Measurements from ENCODE around the gene GATM.

Gene GATM

DNA sequence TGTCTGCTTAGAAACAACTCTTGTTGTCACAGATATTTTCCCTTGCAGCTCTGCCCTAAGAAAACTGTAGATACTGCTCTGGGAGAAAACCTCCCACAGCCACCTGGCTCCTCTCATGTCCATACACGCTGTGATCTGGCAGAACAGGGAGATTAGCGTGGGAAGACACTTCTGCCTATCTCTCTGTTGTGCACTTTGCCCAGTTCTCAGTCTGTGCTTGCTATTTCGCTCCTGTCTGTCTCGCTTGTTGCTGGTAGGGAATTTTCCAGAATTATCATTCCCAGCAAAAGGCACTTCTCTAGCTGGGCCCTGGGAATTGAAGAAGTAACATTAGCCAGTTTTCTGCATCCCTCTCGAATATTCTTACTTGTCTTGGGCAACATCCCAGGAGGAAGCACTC lies 8.1 kb upstream of the GATM start:
- H3K4me1 ChIP-seq (ENCODE audit: control insufficient read depth, low read depth, low read length) = no peaks in the 10 kb centered on the region
- H3K27ac ChIP-seq (ENCODE audit: low read length) = no peak overlapping the region
- H3K27me3 ChIP-seq (ENCODE audit: control insufficient read depth, insufficient read depth, low read length) = peaks cover 9% of the 10 kb centered on the region
- H3K9ac ChIP-seq (ENCODE audit: low read length) = no peak overlapping the region
- no peak overlapping the region for H3K4me3 ChIP-seq (ENCODE audit: low read length)
- H3K36me3 ChIP-seq (ENCODE audit: control insufficient read depth, low read depth, low read length) = no peaks in the 10 kb centered on the region
- H3K9me3 ChIP-seq (ENCODE audit: control insufficient read depth, low read depth, low read length) = no peaks in the 10 kb centered on the region

GRCh38 chr15:45385590-45385989 lies 7.2 kb upstream of the GATM start:
- Histone ChIP-seq H3K9ac (ENCODE audit: low read length) (no peak overlapping the region), H3K9me3 (ENCODE audit: control insufficient read depth, low read depth, low read length) (no peaks in the 10 kb centered on the region), H3K36me3 (ENCODE audit: control insufficient read depth, low read depth, low read length) (no peaks in the 10 kb centered on the region), H3K27ac (ENCODE audit: low read length) (no peak overlapping the region), H3K27me3 (ENCODE audit: control insufficient read depth, insufficient read depth, low read length) (peaks cover 17% of the 10 kb centered on the region), H3K4me1 (ENCODE audit: control insufficient read depth, low read depth, low read length) (no peaks in the 10 kb centered on the region), H3K4me3 (ENCODE audit: low read length) (no peak overlapping the region)

DNA sequence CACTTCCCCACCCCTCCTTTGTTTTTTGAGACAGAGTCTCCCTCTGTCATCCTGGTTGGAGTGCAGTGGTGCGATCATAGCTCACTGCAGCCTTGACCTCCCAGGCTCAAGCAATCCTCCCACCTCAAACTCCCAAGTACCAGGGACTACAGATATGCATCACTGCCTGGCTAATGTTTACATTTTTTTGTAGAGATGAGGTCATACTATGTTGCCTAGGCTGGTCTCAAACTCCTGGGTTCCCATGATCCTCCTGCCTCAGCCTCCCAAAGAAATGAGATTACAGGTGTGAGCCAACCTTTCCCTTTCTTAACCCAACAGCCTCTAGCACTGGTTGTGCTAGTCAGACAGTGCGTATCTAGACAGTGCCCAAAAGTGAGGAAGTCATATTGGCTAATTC lies 6.4 kb upstream of the GATM start:
- no peaks in the 10 kb centered on the region for H3K4me1 ChIP-seq (ENCODE audit: control insufficient read depth, low read depth, low read length)
- H3K36me3 ChIP-seq (ENCODE audit: control insufficient read depth, low read depth, low read length) = no peaks in the 10 kb centered on the region
- no peaks in the 10 kb centered on the region for H3K9me3 ChIP-seq (ENCODE audit: control insufficient read depth, low read depth, low read length)
- H3K27ac ChIP-seq (ENCODE audit: low read length) = no peak overlapping the region
- peaks cover 22% of the 10 kb centered on the region for H3K27me3 ChIP-seq (ENCODE audit: control insufficient read depth, insufficient read depth, low read length)
- no peak overlapping the region for H3K4me3 ChIP-seq (ENCODE audit: low read length)
- H3K9ac ChIP-seq (ENCODE audit: low read length) = no peak overlapping the region

DNA sequence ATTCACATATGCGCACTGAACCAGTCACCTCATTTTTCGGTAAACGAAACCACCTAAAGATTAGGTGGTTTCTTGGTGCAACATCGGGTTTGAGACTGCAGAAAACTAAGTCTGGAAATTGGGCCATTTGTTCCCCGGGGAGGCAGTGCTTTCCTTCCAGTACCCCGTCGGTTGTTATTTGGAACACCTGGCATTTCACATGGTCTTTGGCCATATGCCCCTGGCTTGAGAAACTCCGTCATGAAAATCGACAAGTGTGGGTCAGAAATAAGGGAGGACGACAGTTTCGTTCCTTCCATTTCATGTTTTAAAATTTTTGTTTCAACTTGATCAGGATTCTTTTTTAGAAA lies 544 bp upstream of the GATM start:
- Histone ChIP-seq H3K4me3 (ENCODE audit: low read length) (peak overlapping the region; percentile 82), H3K27ac (ENCODE audit: low read length) (no peak overlapping the region), H3K4me1 (ENCODE audit: control insufficient read depth, low read depth, low read length) (no peaks in the 10 kb centered on the region), H3K9ac (ENCODE audit: low read length) (no peak overlapping the region), H3K27me3 (ENCODE audit: control insufficient read depth, insufficient read depth, low read length) (peaks cover 60% of the 10 kb centered on the region), H3K9me3 (ENCODE audit: control insufficient read depth, low read depth, low read length) (no peaks in the 10 kb centered on the region), H3K36me3 (ENCODE audit: control insufficient read depth, low read depth, low read length) (no peaks in the 10 kb centered on the region)

DNA sequence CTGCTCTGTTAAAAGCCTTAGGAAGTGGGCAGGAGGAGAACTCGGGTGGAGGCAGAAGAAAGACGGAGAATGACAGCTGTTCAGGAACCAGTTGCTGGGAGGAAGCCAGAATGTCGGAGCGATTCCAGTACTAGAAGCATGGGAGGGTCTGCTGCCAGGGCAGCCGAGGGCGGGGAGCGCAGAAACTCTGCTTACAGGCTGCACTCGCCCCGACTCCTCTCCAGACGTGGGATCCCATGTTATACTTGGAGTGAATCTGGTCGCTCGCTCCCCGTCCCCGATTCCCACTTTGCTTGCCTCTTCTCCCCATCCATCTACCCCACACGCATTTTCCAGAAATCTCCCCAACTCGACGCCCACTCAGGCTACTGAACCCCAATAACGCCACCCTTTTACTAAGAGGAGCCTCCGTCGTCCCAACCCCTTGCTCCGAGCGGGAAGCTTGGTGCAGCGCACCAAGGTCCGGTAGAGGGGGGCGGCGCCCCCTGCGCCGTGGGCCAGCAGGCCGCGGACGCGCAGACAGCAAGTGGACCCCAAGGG lies 665 bp downstream of the GATM start:
- Histone ChIP-seq H3K4me3 (ENCODE audit: low read length) (peak overlapping the region; percentile 82), H3K27ac (ENCODE audit: low read length) (no peak overlapping the region), H3K4me1 (ENCODE audit: control insufficient read depth, low read depth, low read length) (no peaks in the 10 kb centered on the region), H3K9ac (ENCODE audit: low read length) (peak overlapping the region; percentile 60), H3K27me3 (ENCODE audit: control insufficient read depth, insufficient read depth, low read length) (peaks cover 60% of the 10 kb centered on the region), H3K36me3 (ENCODE audit: control insufficient read depth, low read depth, low read length) (no peaks in the 10 kb centered on the region), H3K9me3 (ENCODE audit: control insufficient read depth, low read depth, low read length) (no peaks in the 10 kb centered on the region)

GRCh38 chr15:45376967-45377608 lies 1.3 kb downstream of the GATM start:
- H3K9ac ChIP-seq (ENCODE audit: low read length) = peak overlapping the region; percentile 60
- peaks cover 5% of the 10 kb centered on the region for H3K4me1 ChIP-seq (ENCODE audit: control insufficient read depth, low read depth, low read length)
- peaks cover 60% of the 10 kb centered on the region for H3K27me3 ChIP-seq (ENCODE audit: control insufficient read depth, insufficient read depth, low read length)
- H3K4me3 ChIP-seq (ENCODE audit: low read length) = peak overlapping the region; percentile 82
- H3K36me3 ChIP-seq (ENCODE audit: control insufficient read depth, low read depth, low read length) = no peaks in the 10 kb centered on the region
- no peak overlapping the region for H3K27ac ChIP-seq (ENCODE audit: low read length)
- no peaks in the 10 kb centered on the region for H3K9me3 ChIP-seq (ENCODE audit: control insufficient read depth, low read depth, low read length)

DNA sequence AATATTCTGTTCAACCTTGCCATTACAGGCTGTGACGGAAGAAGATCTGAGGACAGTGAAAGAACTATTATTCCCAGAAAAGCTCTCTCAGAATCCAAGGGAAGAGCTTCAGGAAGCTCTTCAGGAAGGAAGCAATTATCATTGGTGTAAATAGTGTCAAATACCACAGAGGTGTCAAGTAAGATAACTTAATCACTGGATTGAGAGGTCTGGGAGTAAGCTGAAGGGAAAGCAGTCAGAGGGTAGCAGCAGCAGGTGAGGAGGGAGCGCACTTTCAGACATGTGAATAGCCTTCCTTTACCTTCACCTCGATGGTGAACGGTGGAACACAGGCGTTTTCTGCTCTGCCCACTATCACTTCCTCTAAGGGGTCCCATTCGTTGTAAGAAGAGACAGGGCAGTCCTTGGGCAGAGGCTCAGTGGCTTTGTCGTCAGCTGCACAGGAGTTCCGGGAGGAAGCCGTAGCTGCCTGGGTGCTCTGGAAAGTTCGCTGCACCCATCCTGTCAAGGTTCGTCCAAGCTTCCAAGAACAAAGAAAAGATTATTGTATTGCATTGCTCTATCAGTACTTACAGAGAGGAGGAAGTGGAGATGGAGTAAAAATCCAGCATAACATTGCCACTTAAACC lies 1.9 kb downstream of the GATM start:
- H3K4me3 ChIP-seq (ENCODE audit: low read length) = no peak overlapping the region
- peaks cover 10% of the 10 kb centered on the region for H3K4me1 ChIP-seq (ENCODE audit: control insufficient read depth, low read depth, low read length)
- H3K9me3 ChIP-seq (ENCODE audit: control insufficient read depth, low read depth, low read length) = no peaks in the 10 kb centered on the region
- no peak overlapping the region for H3K27ac ChIP-seq (ENCODE audit: low read length)
- H3K36me3 ChIP-seq (ENCODE audit: control insufficient read depth, low read depth, low read length) = no peaks in the 10 kb centered on the region
- H3K9ac ChIP-seq (ENCODE audit: low read length) = no peak overlapping the region
- peaks cover 57% of the 10 kb centered on the region for H3K27me3 ChIP-seq (ENCODE audit: control insufficient read depth, insufficient read depth, low read length)

DNA sequence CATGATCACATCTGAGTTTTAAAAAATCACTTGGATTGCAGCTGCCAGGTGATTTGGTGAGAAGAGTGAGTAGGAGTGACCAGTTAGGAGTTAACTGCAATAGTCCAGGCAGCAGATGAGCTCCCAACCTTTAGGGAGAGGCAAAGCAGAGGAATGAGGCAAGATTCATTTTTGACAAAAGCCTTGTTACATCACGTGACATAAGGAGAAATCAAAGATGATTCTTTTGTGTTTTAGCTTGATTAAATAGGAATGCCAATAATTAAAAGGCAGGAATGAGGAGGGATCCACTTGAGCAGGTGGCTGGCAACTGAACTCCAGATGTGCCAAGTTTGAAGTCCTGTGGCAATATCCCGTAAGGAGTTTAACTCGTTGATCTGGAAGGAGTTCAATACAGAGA lies 2.5 kb downstream of the GATM start:
- Histone ChIP-seq H3K9me3 (ENCODE audit: control insufficient read depth, low read depth, low read length) (no peaks in the 10 kb centered on the region), H3K36me3 (ENCODE audit: control insufficient read depth, low read depth, low read length) (no peaks in the 10 kb centered on the region), H3K4me1 (ENCODE audit: control insufficient read depth, low read depth, low read length) (peaks cover 10% of the 10 kb centered on the region), H3K4me3 (ENCODE audit: low read length) (no peak overlapping the region), H3K9ac (ENCODE audit: low read length) (no peak overlapping the region), H3K27me3 (ENCODE audit: control insufficient read depth, insufficient read depth, low read length) (peaks cover 51% of the 10 kb centered on the region), H3K27ac (ENCODE audit: low read length) (no peak overlapping the region)

GRCh38 chr15:45373976-45374375 lies 4.4 kb downstream of the GATM start:
- H3K4me3 ChIP-seq (ENCODE audit: low read length) = no peak overlapping the region
- H3K9me3 ChIP-seq (ENCODE audit: control insufficient read depth, low read depth, low read length) = no peaks in the 10 kb centered on the region
- no peak overlapping the region for H3K9ac ChIP-seq (ENCODE audit: low read length)
- peaks cover 36% of the 10 kb centered on the region for H3K27me3 ChIP-seq (ENCODE audit: control insufficient read depth, insufficient read depth, low read length)
- H3K4me1 ChIP-seq (ENCODE audit: control insufficient read depth, low read depth, low read length) = peaks cover 10% of the 10 kb centered on the region
- H3K27ac ChIP-seq (ENCODE audit: low read length) = no peak overlapping the region
- no peaks in the 10 kb centered on the region for H3K36me3 ChIP-seq (ENCODE audit: control insufficient read depth, low read depth, low read length)

DNA sequence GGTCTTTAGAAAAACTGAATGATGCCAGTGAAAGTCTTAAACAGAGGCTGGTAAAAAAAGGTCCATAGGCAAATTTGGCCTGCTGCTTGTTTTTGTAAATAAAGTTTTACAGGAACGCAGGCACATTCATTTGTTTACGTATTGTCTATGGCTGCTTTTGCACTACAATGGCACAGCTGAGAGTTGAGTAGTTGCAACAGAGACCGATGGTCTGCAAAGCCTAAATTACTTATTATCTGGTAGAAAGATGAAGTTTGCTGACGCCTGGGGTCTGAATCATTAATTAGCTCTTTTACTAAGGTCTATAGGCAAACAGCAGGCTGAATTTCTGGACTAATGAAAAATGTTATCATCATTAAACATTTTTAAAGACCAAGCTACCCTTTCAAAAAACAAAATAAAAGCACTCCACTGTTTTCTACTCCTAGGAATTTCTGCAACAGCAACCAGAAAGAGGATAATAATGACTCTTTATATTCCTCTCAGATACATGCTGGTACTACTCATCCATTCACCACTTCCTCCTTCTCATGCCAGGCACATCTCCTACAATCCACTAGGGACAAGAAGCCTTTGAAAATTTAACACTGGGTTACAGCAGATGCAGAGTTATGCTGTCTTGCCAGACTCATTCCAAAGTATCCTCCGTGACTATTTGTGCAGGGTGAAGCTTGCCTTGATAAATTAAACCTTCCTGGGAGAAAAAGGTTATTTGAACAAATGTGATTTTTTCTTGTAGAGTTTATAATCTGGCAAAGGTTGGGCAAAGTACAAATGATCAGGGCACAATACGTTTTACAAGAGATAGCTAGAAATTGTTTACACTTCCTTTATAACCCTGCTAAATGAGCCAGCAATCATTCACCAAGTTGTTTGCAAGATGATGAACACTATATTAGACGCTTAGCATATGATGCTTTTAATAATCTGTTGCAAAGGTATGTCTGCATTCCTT lies 6.0 kb downstream of the GATM start:
- Histone ChIP-seq H3K4me3 (ENCODE audit: low read length) (no peak overlapping the region), H3K27me3 (ENCODE audit: control insufficient read depth, insufficient read depth, low read length) (peaks cover 21% of the 10 kb centered on the region)

DNA sequence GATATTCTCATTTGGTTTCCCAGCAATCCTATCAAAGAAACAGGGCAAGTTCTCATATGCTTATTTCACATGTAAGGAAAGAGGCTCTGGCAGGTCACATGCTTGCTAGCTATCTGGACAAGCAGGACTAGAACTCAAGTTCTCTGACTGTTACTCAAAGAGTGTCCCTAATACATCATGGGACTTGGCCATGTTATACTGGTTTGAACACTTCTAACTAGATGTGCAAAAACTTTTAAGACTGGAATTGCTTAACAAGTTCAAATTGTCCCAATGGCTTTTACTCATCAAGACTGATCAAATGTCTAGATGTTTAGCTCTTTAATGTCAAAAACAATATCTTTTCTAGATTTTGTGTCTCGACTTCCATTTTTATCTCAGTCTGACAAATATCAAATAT lies 6.8 kb downstream of the GATM start:
- no peaks in the 10 kb centered on the region for H3K36me3 ChIP-seq (ENCODE audit: control insufficient read depth, low read depth, low read length)
- no peak overlapping the region for H3K27ac ChIP-seq (ENCODE audit: low read length)

More for the DNA sequence above, 6.0 kb downstream of the GATM start:
- Histone ChIP-seq H3K9ac (ENCODE audit: low read length) (no peak overlapping the region), H3K36me3 (ENCODE audit: control insufficient read depth, low read depth, low read length) (no peaks in the 10 kb centered on the region), H3K27ac (ENCODE audit: low read length) (no peak overlapping the region), H3K9me3 (ENCODE audit: control insufficient read depth, low read depth, low read length) (no peaks in the 10 kb centered on the region), H3K4me1 (ENCODE audit: control insufficient read depth, low read depth, low read length) (peaks cover 10% of the 10 kb centered on the region)

More for the DNA sequence above, 6.8 kb downstream of the GATM start:
- Histone ChIP-seq H3K9me3 (ENCODE audit: control insufficient read depth, low read depth, low read length) (no peaks in the 10 kb centered on the region), H3K27me3 (ENCODE audit: control insufficient read depth, insufficient read depth, low read length) (peaks cover 14% of the 10 kb centered on the region), H3K9ac (ENCODE audit: low read length) (no peak overlapping the region), H3K4me3 (ENCODE audit: low read length) (no peak overlapping the region), H3K4me1 (ENCODE audit: control insufficient read depth, low read depth, low read length) (peaks cover 10% of the 10 kb centered on the region)

Measured in iPS-18a (cell line).